Measurements from ENCODE around the gene MOSPD3.

The MOSPD3 gene

GRCh38 chr7:100595188-100595587 is 17.2 kb upstream of the MOSPD3 start:
- no peak for DNase-seq

DNA sequence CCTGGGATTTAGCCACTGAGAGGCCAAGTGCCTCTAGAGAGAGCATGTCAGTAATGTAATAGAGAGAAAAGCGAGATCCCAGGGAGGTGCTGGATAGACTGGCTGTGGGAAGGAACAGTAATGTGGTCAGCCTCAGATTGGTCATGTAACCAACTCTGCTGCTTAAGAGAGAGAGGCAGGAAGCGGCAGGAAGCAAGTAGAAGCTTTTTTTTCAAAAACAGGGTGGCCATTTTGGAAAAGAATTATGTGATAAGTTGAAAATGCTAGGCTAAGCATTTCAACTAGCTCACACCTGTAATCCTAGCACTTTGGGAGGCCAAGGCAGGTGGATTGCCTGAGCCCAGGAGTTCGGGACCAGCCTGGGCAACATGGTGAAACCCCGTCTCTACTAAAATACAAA is 13.9 kb upstream of the MOSPD3 start:
- DNase-seq, result no peak

- no peak for DNase-seq
These were observed 12.2 kb upstream of the MOSPD3 start for GRCh38 chr7:100599911-100600729.

DNA sequence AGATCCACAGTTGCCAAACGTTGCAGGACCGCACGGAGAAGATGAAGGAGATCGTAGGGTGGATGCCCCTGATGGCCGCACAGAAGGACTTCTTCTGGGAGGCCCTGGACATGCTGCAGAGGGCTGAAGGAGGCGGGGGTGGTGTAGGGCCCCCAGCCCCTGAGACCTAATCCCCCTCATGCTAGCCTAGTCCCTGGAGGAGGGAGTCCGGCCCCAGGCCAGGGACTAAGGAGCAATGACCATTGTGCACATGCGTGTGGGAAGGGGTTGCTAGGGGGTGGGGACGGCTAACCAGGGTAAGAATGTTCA is 11.7 kb upstream of the MOSPD3 start:
- no peak for DNase-seq

- no peak for DNase-seq
These were observed 9.2 kb upstream of the MOSPD3 start for GRCh38 chr7:100602889-100603725.

DNA sequence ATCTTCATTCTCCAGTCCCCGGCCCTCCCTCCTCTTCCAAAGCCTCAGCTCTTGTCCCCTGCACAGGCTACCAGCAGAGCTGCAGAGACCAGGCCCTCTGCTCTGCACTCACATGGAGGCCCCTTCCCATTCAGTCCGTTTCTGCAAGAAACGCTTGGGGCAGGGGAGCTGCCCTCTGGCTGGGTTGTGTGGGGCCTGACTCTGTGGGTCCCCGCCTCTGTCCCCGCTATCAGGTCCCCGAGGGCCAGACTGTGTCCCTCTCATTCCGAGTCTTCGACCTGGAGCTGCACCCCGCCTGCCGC is 8.7 kb upstream of the MOSPD3 start:
- no peak for DNase-seq

- peak; percentile 87 for DNase-seq
These were observed 8.0 kb upstream of the MOSPD3 start for GRCh38 chr7:100604028-100604975.

DNA sequence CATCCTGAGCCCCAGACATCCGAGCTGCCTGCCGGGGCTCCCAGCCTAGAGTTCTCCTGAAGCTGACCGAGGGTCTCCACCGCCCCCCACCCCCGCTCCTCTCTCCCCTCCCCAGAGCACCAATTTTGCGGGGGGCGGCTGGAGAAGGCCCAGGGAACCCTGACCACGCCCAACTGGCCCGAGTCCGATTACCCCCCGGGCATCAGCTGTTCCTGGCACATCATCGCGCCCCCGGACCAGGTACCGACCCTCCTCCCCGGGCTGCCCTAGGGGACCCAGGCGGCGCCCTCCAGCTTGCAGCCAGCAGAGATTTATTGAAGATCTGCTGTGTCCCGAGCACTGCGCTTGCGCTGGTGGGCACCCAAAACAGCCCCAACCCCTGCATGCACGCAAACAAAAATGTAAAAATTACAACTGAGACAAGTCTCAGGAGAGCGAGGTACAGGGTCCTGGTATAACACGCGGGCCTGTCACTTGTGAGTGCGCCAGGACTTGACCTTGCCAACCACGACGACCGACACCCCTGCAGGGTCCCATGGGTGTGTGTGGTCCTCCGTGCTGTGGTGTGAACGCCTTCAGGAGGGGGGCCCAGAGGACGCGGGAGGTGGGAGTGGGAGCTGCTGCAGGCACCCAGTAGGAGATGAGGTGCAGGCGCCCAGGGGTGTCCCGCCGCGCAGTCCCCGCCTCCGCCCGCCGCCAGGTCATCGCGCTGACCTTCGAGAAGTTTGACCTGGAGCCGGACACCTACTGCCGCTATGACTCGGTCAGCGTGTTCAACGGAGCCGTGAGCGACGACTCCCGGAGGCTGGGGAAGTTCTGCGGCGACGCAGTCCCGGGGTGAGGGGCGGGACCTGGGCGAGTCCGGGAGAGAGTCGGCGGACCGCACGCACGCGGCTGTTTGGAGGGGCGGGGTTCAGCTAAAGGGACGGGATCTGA is 7.1 kb upstream of the MOSPD3 start:
- DNase-seq, result peak; percentile 31

DNA sequence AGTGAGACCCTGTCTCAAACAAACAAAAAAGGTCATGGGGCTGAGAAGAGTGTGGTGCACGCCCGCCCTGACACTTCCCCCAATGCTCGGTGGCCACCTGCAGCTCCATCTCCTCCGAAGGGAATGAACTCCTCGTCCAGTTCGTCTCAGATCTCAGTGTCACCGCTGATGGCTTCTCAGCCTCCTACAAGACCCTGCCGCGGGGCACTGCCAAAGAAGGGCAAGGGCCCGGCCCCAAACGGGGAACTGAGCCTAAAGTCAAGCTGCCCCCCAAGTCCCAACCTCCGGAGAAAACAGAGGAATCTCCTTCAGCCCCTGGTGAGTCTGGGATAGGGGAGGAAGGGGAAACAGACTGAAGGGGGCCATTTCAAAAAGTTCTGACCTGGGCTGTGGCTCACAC is 6.0 kb upstream of the MOSPD3 start:
- DNase-seq, result no peak

GRCh38 chr7:100607111-100607510 is 5.2 kb upstream of the MOSPD3 start:
- no peak for DNase-seq

- no peak for DNase-seq
These were observed 2.4 kb upstream of the MOSPD3 start for GRCh38 chr7:100609958-100610357.

DNA sequence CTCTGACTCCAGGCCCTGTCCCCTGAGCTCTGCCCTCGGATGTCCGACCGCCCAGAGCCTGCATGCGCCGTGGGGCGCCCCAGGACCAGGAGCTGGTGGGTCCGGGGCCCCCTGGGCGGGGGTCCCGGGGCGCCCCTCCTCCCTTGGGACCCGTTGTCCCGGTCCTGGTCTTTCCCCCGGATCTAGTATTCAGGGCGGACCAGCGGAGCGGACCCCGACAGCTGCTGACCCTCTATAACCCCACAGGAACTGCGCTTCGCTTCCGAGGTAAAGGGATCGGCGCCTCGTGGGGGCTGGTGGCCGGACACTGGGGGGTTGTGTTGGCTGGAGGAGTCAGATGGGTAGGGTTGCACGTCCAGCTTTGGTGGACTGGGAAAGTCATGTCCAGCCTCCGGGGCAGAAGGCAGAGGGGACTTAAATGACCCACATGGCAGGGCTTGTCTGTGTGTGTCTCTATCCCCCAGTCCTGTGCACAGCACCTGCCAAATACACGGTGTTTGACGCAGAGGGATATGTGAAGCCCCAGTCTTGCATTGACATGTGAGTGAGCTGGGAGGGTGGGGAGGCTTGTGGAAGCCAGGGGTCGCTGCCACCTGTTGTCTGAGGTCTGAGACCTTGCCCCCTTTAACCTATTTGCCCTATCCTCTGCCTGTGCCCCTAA is 520 bp downstream of the MOSPD3 start:
- DNase-seq, result no peak

GRCh38 chr7:100613412-100614175 is 1.3 kb downstream of the MOSPD3 start:
- DNase-seq, result no peak

- no peak for DNase-seq
These were observed 2.0 kb downstream of the MOSPD3 start for GRCh38 chr7:100614308-100614861.

- no peak for DNase-seq
These were observed 7.9 kb downstream of the MOSPD3 start for GRCh38 chr7:100620239-100620638.

- DNase-seq, result no peak
These were observed 8.5 kb downstream of the MOSPD3 start for GRCh38 chr7:100620804-100621203.

DNA sequence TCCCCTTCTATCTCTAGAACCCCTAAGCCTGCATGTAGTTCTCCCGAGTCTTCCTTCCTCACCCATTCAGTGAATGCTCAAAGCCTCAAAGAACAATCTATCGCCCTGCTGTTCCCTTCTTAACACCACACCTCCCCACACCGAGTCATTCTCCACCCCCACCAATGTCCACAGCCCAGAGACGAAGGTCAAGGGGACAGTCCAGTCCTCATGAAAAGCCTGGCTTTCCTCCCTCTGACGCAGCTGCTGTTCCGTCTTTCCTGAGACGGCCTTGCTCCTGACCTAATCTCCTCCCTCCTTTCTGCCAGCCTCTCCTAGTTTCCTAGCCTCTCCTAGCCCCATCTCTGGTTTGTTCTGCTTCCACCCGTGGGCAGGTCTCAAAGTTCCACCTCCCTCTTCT is 9.2 kb downstream of the MOSPD3 start:
- no peak for DNase-seq

DNA sequence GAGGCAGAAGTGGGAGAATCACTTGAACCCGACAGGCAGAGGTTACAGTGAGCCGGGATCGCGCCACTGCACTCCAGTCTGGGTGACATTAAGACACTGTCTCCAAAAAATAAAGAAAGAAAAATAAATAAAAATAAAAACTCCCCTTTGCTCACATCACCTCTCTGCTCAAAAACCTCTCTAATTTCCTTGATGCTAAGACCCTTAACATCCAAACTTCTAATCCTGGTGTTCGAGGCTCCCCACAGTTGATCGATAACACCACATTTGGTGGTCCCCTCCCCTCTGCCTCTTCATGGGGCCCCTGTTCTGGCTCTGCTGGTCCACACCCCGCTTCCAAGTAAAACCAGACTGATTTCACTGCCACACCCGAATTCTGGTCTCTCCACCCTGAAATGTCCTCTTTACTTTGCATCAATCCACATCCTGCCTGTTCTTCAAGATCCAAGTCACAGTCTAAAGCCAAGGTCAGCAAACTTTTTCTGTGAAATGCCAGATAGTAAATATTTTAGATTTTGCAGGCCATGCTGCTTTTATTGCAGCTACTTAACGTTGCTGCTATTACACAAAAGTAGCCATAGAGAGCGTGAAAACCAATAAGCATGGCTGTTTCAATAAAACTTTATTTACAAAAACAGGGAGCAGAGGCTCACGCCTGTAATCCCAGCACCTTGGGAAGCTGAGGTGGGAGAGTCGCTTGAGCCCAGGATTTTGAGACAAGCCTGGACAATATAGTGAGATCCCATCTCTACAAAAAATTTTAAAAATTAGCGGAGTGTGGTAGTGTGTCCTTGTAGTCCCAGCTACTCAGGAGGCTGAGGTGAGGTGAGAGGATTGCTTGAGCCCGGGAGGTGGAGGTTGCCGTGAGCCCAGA is 11.8 kb downstream of the MOSPD3 start:
- no peak for DNase-seq

GRCh38 chr7:100626055-100626454 is 13.7 kb downstream of the MOSPD3 start:
- DNase-seq, result no peak

Data from stimulated activated naive CD4-positive, alpha-beta T cell treated with Interleukin-2 at 50 U/mL for 16 hours (primary cell).